GM23248 (cell line): ENCODE results near the gene SPDEF. TPM values are rescaled to one million over a fixed set of nuclear protein-coding genes. Genes with fewer than 3 reads are reported as not detected.

Source experiments
- DNase-seq: peaks from one replicate; pipeline ENCODE4 v3.0.0-alpha.2; 2015
- H2AFZ ChIP-seq: fragments of 200-600 bp; sonication (generic); 2 replicates; pipeline ENCODE4 v1.6.1; 2016; ENCODE audit warnings: antibody characterized with exemption
- H3F3A ChIP-seq: fragments of 200-600 bp; sonication (generic); 2 replicates; pipeline ENCODE4 v1.6.1; 2016; ENCODE audit warnings: mild to moderate bottlenecking, antibody characterized with exemption, mixed run types; ENCODE audit not compliant: insufficient read depth
- H3K27ac ChIP-seq: fragments of 200-600 bp; sonication (generic); 2 replicates; pipeline ENCODE4 v1.5.1; 2016; ENCODE audit warnings: mild to moderate bottlenecking
- H3K27me3 ChIP-seq: fragments of 200-600 bp; sonication (generic); replicated peaks from 2 replicates; pipeline ENCODE4 v1.6.1; 2016; ENCODE audit warnings: mild to moderate bottlenecking; ENCODE audit not compliant: insufficient read depth
- H3K36me3 ChIP-seq: fragments of 200-600 bp; sonication (generic); 2 replicates; pipeline ENCODE4 v1.6.1; 2016; ENCODE audit warnings: low read depth, mild to moderate bottlenecking
- H3K4me1 ChIP-seq: fragments of 200-600 bp; sonication (generic); 2 replicates; pipeline ENCODE4 v1.6.1; 2016; ENCODE audit warnings: mild to moderate bottlenecking; ENCODE audit not compliant: insufficient read depth
- H3K4me2 ChIP-seq: fragments of 200-600 bp; sonication (generic); one replicate; pipeline ENCODE4 v1.6.1; 2016; ENCODE audit warnings: mild to moderate bottlenecking; ENCODE audit not compliant: unreplicated experiment
- H3K4me3 ChIP-seq: fragments of 200-600 bp; sonication (generic); 2 replicates; pipeline ENCODE4 v1.5.1; 2016; ENCODE audit warnings: mild to moderate bottlenecking
- H3K79me2 ChIP-seq: fragments of 200-600 bp; sonication (generic); 2 replicates; pipeline ENCODE4 v1.6.1; 2016; ENCODE audit warnings: mild to moderate bottlenecking; ENCODE audit not compliant: insufficient read depth
- H3K9ac ChIP-seq: fragments of 200-600 bp; sonication (generic); 2 replicates; pipeline ENCODE4 v1.6.1; 2016; ENCODE audit warnings: mild to moderate bottlenecking
- H3K9me2 ChIP-seq: fragments of 200-600 bp; sonication (generic); 2 replicates; pipeline ENCODE4 v1.6.1; 2016; ENCODE audit warnings: mixed run types, mild to moderate bottlenecking, moderate library complexity; ENCODE audit not compliant: insufficient read depth
- H3K9me3 ChIP-seq: fragments of 200-600 bp; sonication (generic); one replicate; pipeline ENCODE4 v1.6.1; 2017; ENCODE audit warnings: low read depth
- H4K20me1 ChIP-seq: fragments of 200-600 bp; sonication (generic); 2 replicates; pipeline ENCODE4 v1.6.0; 2016; ENCODE audit not compliant: insufficient read depth
- EZH2 ChIP-seq: fragments of 200-600 bp; sonication (generic); IDR thresholded peaks from 2 replicates; pipeline ENCODE4 v1.6.1; 2018; ENCODE audit warnings: antibody characterized with exemption, mild to moderate bottlenecking; ENCODE audit not compliant: insufficient read depth, poor library complexity, severe bottlenecking
- EZH2phosphoT487 ChIP-seq: fragments of 200-600 bp; sonication (generic); IDR thresholded peaks from 2 replicates; pipeline ENCODE4 v1.6.1; 2018; ENCODE audit warnings: antibody characterized with exemption, moderate library complexity, mild to moderate bottlenecking, low read depth; ENCODE audit not compliant: insufficient read depth
- WGBS, 2 experiments: methylation state at CpG; one replicate each; pipeline ENCODE4 v1.1.6; 2015 to 2017; ENCODE audit warnings: low lambda C conversion rate in 2 of 2, low coverage in 1 of 2; ENCODE audit errors: missing lambda C conversion rate in 2 of 2; 5-methylcytosine and 5-hydroxymethylcytosine counted together
- in situ Hi-C: fragments of 300-500 bp; cut with MboI; formaldehyde crosslinking; loops from 2 replicates; pipeline ENCODE4 v1.15.0; 2020
- polyA plus RNA-seq: library from polyadenylated mRNA; unstranded; fragments of >200 nt; fragmentation: Nextera tagmentation; extraction: Ambion mirVana; gene quantifications from 2 replicates; pipeline ENCODE4 v1.2.1, GENCODE V29; 2016
- total RNA-seq: library from RNA; depleted of rRNA; stranded (reverse); fragments of >200 nt; shearing (Covaris generic); gene quantifications from 2 replicates; pipeline ENCODE4 v1.2.3, GENCODE V29; 2014

SPDEF gene
- total and polyA plus RNA-seq, 2 experiments from 2014 or later, result not detected

DNA sequence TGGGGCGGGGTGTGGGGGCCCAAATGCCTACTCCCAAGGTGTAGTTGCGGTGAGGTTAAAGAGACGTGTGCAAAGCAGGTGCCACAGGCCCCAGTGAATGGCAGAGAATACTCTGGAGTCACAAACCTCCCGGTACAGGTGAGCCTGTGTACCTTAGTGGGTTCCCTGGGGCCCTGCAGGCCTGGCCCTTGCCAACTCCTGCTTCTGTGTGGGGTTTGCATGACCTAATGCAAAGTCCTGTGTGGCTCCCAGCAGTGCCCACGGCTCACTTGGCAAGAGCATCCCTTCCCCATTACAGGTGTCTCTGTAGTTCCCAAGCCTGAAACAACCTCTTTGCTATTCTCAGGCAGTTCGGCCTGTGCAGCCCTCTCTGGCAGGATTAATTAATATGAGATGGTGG lies 17.5 kb downstream of the SPDEF start:
- Histone ChIP-seq H3K9me2 (no peaks in the 10 kb centered on the region), H3K27me3 (no peaks in the 10 kb centered on the region), H3K9ac (no peak overlapping the region), H3K4me3 (no peak overlapping the region), H4K20me1 (no peaks in the 10 kb centered on the region), H3K36me3 (no peaks in the 10 kb centered on the region), H3K4me1 (no peaks in the 10 kb centered on the region), H2AFZ (no peak overlapping the region), H3F3A (no peaks in the 10 kb centered on the region), H3K4me2 (no peak overlapping the region), H3K79me2 (no peaks in the 10 kb centered on the region), H3K9me3 (no peaks in the 10 kb centered on the region), H3K27ac (no peak overlapping the region)
- TF ChIP-seq EZH2phosphoT487 (no peak), EZH2 (no peak)
- in situ Hi-C loops, result no loop called here
- no peak for DNase-seq
- WGBS, 2 experiments, result 56% methylated on average over 6 of the region's 6 CpGs

- no peaks in the 10 kb centered on the region for H3K9me3 ChIP-seq
- no peak for TF ChIP-seq EZH2phosphoT487
- no peak for TF ChIP-seq EZH2
- no peaks in the 10 kb centered on the region for H3K79me2 ChIP-seq
- H3K9ac ChIP-seq, result no peak overlapping the region
- H3K36me3 ChIP-seq, result no peaks in the 10 kb centered on the region
- WGBS, 2 experiments, result 71 to 74% methylated on average over 19 of the region's 19 CpGs
- H3K4me2 ChIP-seq, result no peak overlapping the region
- H3F3A ChIP-seq, result no peaks in the 10 kb centered on the region
- in situ Hi-C loops, result no loop called here
- no peaks in the 10 kb centered on the region for H3K27me3 ChIP-seq
- H3K9me2 ChIP-seq, result no peaks in the 10 kb centered on the region
- no peak overlapping the region for H3K4me3 ChIP-seq
- no peak overlapping the region for H3K27ac ChIP-seq
- DNase-seq, result no peak
- no peaks in the 10 kb centered on the region for H3K4me1 ChIP-seq
- H2AFZ ChIP-seq, result no peak overlapping the region
- H4K20me1 ChIP-seq, result no peaks in the 10 kb centered on the region
These were observed 18.1 kb downstream of the SPDEF start for GRCh38 chr6:34537922-34538550.

DNA sequence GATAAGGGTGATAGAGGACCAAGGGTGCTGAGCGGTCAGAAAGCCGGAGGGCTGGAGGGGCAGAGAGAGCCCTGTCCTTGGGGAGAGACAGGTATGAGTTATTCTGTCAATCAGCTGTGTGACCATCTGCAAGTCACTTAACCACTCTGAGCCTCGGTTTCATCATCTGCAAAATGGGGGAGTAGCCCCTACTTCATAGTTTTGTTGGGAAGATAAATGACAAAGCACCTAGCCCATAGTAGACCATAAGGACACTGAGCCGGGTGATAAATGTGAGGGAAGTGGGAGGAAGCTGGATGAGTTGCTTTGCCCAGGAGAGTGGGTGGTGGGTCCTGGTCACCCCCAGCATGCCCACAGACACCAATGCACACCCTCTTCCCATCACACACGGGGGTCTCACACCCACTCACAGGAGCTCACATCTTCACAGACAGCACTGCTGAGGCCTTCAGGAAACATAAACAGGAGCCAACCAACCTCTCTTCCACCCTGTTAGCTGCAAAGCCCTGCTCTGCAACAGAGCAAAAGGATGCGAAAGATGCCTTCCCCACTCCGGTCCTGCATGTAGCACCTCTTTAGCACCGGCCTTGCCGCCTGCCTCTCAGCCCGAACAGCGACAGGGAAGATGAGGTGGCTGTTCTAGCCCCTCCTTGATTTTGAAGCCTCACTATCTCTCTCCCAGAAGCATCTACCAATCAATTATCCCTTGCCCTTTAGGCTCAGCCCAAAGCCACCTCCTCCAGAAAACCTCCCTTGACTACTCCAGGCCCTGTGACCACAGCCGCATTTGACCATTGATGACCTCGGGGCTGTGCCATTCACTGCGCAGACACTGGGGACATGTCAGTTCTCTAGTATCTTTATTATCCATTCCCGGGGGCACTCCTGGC lies 18.9 kb downstream of the SPDEF start:
- no peak for DNase-seq
- TF ChIP-seq EZH2 (no peak), EZH2phosphoT487 (no peak)
- no peaks in the 10 kb centered on the region for H3K9me2 ChIP-seq
- H3K27ac ChIP-seq, result no peak overlapping the region
- H3K4me1 ChIP-seq, result no peaks in the 10 kb centered on the region
- no peaks in the 10 kb centered on the region for H3K9me3 ChIP-seq
- 78 to 81% methylated on average over 15 of the region's 15 CpGs for WGBS, 2 experiments
- no peaks in the 10 kb centered on the region for H3K36me3 ChIP-seq
- H3K27me3 ChIP-seq, result no peaks in the 10 kb centered on the region
- H4K20me1 ChIP-seq, result no peaks in the 10 kb centered on the region
- H2AFZ ChIP-seq, result no peak overlapping the region
- no peak overlapping the region for H3K4me3 ChIP-seq
- no peak overlapping the region for H3K9ac ChIP-seq
- H3K79me2 ChIP-seq, result no peaks in the 10 kb centered on the region
- H3F3A ChIP-seq, result no peaks in the 10 kb centered on the region
- in situ Hi-C loops, result no loop called here
- no peak overlapping the region for H3K4me2 ChIP-seq

DNA sequence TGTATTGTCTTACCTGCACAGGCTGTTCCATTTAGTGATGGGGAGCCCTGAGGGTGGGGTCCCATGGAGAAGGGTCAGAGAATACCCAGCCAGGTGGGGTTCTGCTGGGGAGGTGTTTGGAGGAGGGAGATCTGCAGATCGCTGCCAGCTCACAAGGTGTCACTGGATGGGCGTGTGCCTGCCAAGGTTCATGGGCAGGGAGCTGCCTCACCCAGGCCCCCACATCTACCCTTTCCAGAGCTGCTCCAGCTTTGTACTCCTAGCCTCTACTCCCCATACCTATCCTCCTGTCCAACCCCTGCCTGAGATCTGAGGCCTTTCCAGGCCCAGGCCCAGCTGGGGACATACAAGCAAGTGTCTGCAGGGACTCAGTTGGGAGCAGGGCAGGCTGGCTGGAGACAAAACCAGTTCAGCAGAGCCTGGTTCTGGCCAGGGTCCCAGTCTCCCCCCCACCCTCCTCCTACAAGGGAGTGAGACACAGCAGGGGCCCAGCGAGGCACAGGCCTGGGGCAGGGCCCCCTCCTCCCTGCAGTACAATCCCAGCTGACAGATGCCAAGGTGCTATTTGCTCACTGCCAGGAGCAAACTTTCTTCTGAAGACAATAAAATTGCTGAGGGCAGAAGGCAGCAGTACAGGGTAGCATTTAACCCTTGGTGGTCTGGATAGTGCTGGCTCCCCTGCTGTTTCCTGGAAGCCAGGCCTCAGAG lies 19.7 kb downstream of the SPDEF start:
- Histone ChIP-seq H3K9ac (no peak overlapping the region), H2AFZ (no peak overlapping the region), H4K20me1 (no peaks in the 10 kb centered on the region), H3K9me3 (no peaks in the 10 kb centered on the region), H3K4me1 (no peaks in the 10 kb centered on the region), H3K4me3 (no peak overlapping the region), H3K27ac (no peak overlapping the region), H3K27me3 (no peaks in the 10 kb centered on the region), H3K36me3 (no peaks in the 10 kb centered on the region), H3K9me2 (no peaks in the 10 kb centered on the region), H3F3A (no peaks in the 10 kb centered on the region), H3K79me2 (no peaks in the 10 kb centered on the region), H3K4me2 (no peak overlapping the region)
- no peak for DNase-seq
- WGBS, 2 experiments, result 89 to 94% methylated on average over 3 of the region's 3 CpGs
- in situ Hi-C loops, result no loop called here
- TF ChIP-seq EZH2 (no peak), EZH2phosphoT487 (no peak)
